H1 (cell line): ENCODE data around the gene NDUFAF3. TPM values are rescaled to one million over a fixed set of nuclear protein-coding genes. Genes with fewer than 3 reads are reported as not detected.

Experiments
- CTCF ChIA-PET: fragments of 300-600 bp; sonication (Branson Sonifier 250); formaldehyde crosslinking; loops from one replicate; lab custom pipeline; 2021; ENCODE audit not compliant: partially characterized antibody; lab: Charles Lee
- POLR2A ChIA-PET: fragments of 300-600 bp; sonication (Branson Sonifier 250); formaldehyde crosslinking; loops from one replicate; lab custom pipeline; 2021; ENCODE audit warnings: inconsistent platforms; ENCODE audit not compliant: partially characterized antibody; lab: Charles Lee
- DNase-seq, 2 experiments: peaks; one replicate each; pipeline versions ENCODE4 v3.0.0 to v3.0.0-alpha.2; 2010 to 2022; ENCODE audit warnings: low spot score in 2 of 2, low read depth in 1 of 2, mixed read lengths in 1 of 2
- FAIRE-seq: peaks from 2 replicates; lab custom pipeline; 2011; peaks lifted over from hg19 to GRCh38; lab: Jason Lieb, UNC
- H2AFZ ChIP-seq: 2 replicates; pipeline ENCODE4 v1.8.1; 2012; ENCODE audit warnings: low read length, inconsistent platforms
- H2AK5ac ChIP-seq: 2 replicates; pipeline ENCODE4 v1.6.1; 2013; ENCODE audit warnings: low read depth, low read length
- H2BK120ac ChIP-seq: replicated peaks from 2 replicates; pipeline ENCODE3; 2013; ENCODE audit warnings: low read depth, low read length, inconsistent platforms
- H2BK12ac ChIP-seq: 2 replicates; pipeline ENCODE4 v1.6.1; 2013; ENCODE audit warnings: low read depth, low read length
- H2BK15ac ChIP-seq: 2 replicates; pipeline ENCODE4 v1.6.1; 2013; ENCODE audit warnings: low read length
- H2BK20ac ChIP-seq: 2 replicates; pipeline ENCODE4 v1.6.1; 2013; ENCODE audit warnings: low read length
- H2BK5ac ChIP-seq: 2 replicates; pipeline ENCODE4 v1.6.1; 2013; ENCODE audit warnings: low read depth, low read length
- H3K14ac ChIP-seq: 2 replicates; pipeline ENCODE4 v1.6.1; 2013; ENCODE audit warnings: inconsistent platforms; ENCODE audit not compliant: insufficient read length
- H3K18ac ChIP-seq: 2 replicates; pipeline ENCODE4 v1.6.1; 2013; ENCODE audit warnings: low read length; ENCODE audit errors: extremely low read depth
- H3K23ac ChIP-seq: 2 replicates; pipeline ENCODE4 v1.6.1; 2013; ENCODE audit warnings: inconsistent platforms; ENCODE audit not compliant: insufficient read length
- H3K23me2 ChIP-seq: 2 replicates; pipeline ENCODE4 v1.6.1; 2013; ENCODE audit warnings: low read depth, low read length
- H3K27ac ChIP-seq: 2 replicates; pipeline ENCODE4 v1.6.1; 2011; ENCODE audit warnings: low read depth, low read length, inconsistent platforms
- H3K27me3 ChIP-seq, 4 experiments: replicated peaks in 1 of 4; 1 replicate in 1 of 4; 2 replicates in 3 of 4; pipeline versions ENCODE4 v1.6.1 to v1.8.1; 2011 to 2013; ENCODE audit warnings: low read length in 3 of 4, mild to moderate bottlenecking in 3 of 4, inconsistent platforms in 2 of 4, mixed read lengths in 2 of 4, moderate library complexity in 1 of 4; ENCODE audit not compliant: control insufficient read depth in 3 of 4, insufficient read depth in 3 of 4; ENCODE audit errors: extremely low read depth in 1 of 4
- H3K36me3 ChIP-seq, 4 experiments: 2 replicates each; pipeline versions ENCODE4 v1.6.1 to v1.8.1; 2011 to 2013; ENCODE audit warnings: mild to moderate bottlenecking in 4 of 4, low read length in 3 of 4, moderate library complexity in 2 of 4, control low read depth in 1 of 4, inconsistent platforms in 1 of 4; ENCODE audit not compliant: insufficient read depth in 4 of 4, control insufficient read depth in 2 of 4
- H3K4ac ChIP-seq: replicated peaks from 2 replicates; pipeline ENCODE3; 2013; ENCODE audit warnings: low read length, low read depth, mixed read lengths, inconsistent platforms; ENCODE audit not compliant: insufficient read length
- H3K4me1 ChIP-seq, 4 experiments: replicated peaks in 1 of 4; 1 replicate in 1 of 4; 2 replicates in 3 of 4; pipeline versions ENCODE4 v1.6.1 to v1.8.1; 2011 to 2013; ENCODE audit warnings: low read length in 3 of 4, inconsistent platforms in 2 of 4, mixed read lengths in 1 of 4; ENCODE audit not compliant: insufficient read depth in 4 of 4, control insufficient read depth in 3 of 4
- H3K4me2 ChIP-seq, 2 experiments: 2 replicates each; pipeline versions ENCODE4 v1.6.1 to v1.8.1; 2011 to 2013; ENCODE audit warnings: low read depth in 2 of 2, low read length in 2 of 2, control low read depth in 1 of 2, inconsistent platforms in 1 of 2, mild to moderate bottlenecking in 1 of 2; ENCODE audit not compliant: insufficient read depth in 1 of 2
- H3K4me3 ChIP-seq, 4 experiments: fragments of 200-600, 300-600 bp in 1 of 4; sonication (generic), shearing (Covaris generic), sonication (Bioruptor Twin) in 1 of 4; 2 replicates each; pipeline versions ENCODE4 v1.5.1 to v1.8.1; 2011 to 2016; ENCODE audit warnings: low read length in 4 of 4, low read depth in 3 of 4, control low read depth in 2 of 4, inconsistent platforms in 2 of 4, mild to moderate bottlenecking in 2 of 4, mixed read lengths in 1 of 4, moderate library complexity in 1 of 4; ENCODE audit not compliant: insufficient read depth in 2 of 4; ENCODE audit errors: extremely low read depth in 1 of 4
- H3K56ac ChIP-seq: replicated peaks from 2 replicates; pipeline ENCODE3; 2013; ENCODE audit warnings: low read depth, mild to moderate bottlenecking, mixed read lengths, low read length, inconsistent platforms; ENCODE audit not compliant: insufficient read length
- H3K79me1 ChIP-seq: 2 replicates; pipeline ENCODE4 v1.6.1; 2013; ENCODE audit warnings: low read depth, low read length, control low read depth
- H3K79me2 ChIP-seq, 2 experiments: 2 replicates each; pipeline versions ENCODE4 v1.6.1 to v1.8.1; 2012 to 2013; ENCODE audit warnings: low read length in 2 of 2, mild to moderate bottlenecking in 2 of 2, inconsistent platforms in 1 of 2; ENCODE audit not compliant: insufficient read depth in 2 of 2, control insufficient read depth in 1 of 2
- H3K9ac ChIP-seq, 4 experiments: replicated peaks in 1 of 4; 1 replicate in 1 of 4; 2 replicates in 3 of 4; pipeline versions ENCODE4 v1.6.1 to v1.8.1; 2011 to 2013; ENCODE audit warnings: low read depth in 3 of 4, low read length in 3 of 4, control low read depth in 2 of 4, mild to moderate bottlenecking in 2 of 4, moderate library complexity in 2 of 4, inconsistent platforms in 1 of 4; ENCODE audit errors: extremely low read depth in 1 of 4
- H3K9me3 ChIP-seq, 2 experiments: 2 replicates each; pipeline versions ENCODE4 v1.6.1 to v1.8.1; 2012 to 2013; ENCODE audit warnings: mild to moderate bottlenecking in 2 of 2, moderate library complexity in 2 of 2, control low read depth in 1 of 2, inconsistent platforms in 1 of 2, low read depth in 1 of 2, low read length in 1 of 2, mixed read lengths in 1 of 2; ENCODE audit not compliant: insufficient read depth in 2 of 2
- H4K20me1 ChIP-seq, 2 experiments: replicated peaks in 1 of 2; 2 replicates each; pipeline versions ENCODE3 to v1.8.1; 2011 to 2013; ENCODE audit warnings: inconsistent platforms in 2 of 2, low read length in 2 of 2, mild to moderate bottlenecking in 1 of 2; ENCODE audit not compliant: insufficient read depth in 2 of 2, control insufficient read depth in 1 of 2
- H4K5ac ChIP-seq: 2 replicates; pipeline ENCODE4 v1.6.1; 2013; ENCODE audit warnings: low read length, low read depth, mixed read lengths, inconsistent platforms; ENCODE audit not compliant: insufficient read length
- H4K8ac ChIP-seq: 2 replicates; pipeline ENCODE4 v1.8.0; 2013; ENCODE audit warnings: mild to moderate bottlenecking, moderate library complexity, low read length, inconsistent platforms; ENCODE audit not compliant: insufficient read depth; ENCODE audit errors: extremely low read depth
- H4K91ac ChIP-seq: replicated peaks from 2 replicates; pipeline ENCODE3; 2013; ENCODE audit warnings: low read length, mixed read lengths, inconsistent platforms; ENCODE audit not compliant: insufficient read length
- CREB1 ChIP-seq: IDR thresholded peaks from 2 replicates; pipeline ENCODE4 v1.6.1; 2012; ENCODE audit warnings: inconsistent platforms
- EP300 ChIP-seq, 2 experiments: IDR thresholded peaks; 1 replicate in 1 of 2; 2 replicates in 1 of 2; pipeline ENCODE4 v1.6.1; 2011 to 2012; ENCODE audit warnings: low read depth in 2 of 2, low read length in 2 of 2, mild to moderate bottlenecking in 2 of 2, borderline replicate concordance in 1 of 2, inconsistent platforms in 1 of 2, moderate library complexity in 1 of 2
- GTF2F1 ChIP-seq: IDR thresholded peaks from 2 replicates; pipeline ENCODE4 v1.6.1; 2012; ENCODE audit warnings: low read depth, low read length, improper control_type of control experiment, borderline replicate concordance
- JUND ChIP-seq: IDR thresholded peaks from 2 replicates; pipeline ENCODE4 v1.6.1; 2011; ENCODE audit warnings: mild to moderate bottlenecking, improper control_type of control experiment, low read length
- POLR2AphosphoS5 ChIP-seq: IDR thresholded peaks from 2 replicates; pipeline ENCODE4 v1.6.1; 2011; ENCODE audit warnings: low read depth, low read length
- SP1 ChIP-seq: IDR thresholded peaks from 2 replicates; pipeline ENCODE4 v1.6.1; 2011; ENCODE audit warnings: low read depth, low read length
- SP2 ChIP-seq: IDR thresholded peaks from 2 replicates; pipeline ENCODE4 v1.6.1; 2012; ENCODE audit warnings: mild to moderate bottlenecking, low read length, inconsistent platforms
- SP4 ChIP-seq: IDR thresholded peaks from 2 replicates; pipeline ENCODE4 v1.6.1; 2012; ENCODE audit warnings: low read length, inconsistent platforms
- SUZ12 ChIP-seq: fragments of 200-600 bp; sonication (generic); IDR thresholded peaks from 2 replicates; pipeline ENCODE4 v1.6.1; 2012; ENCODE audit warnings: mild to moderate bottlenecking, inconsistent platforms, low read length, moderate library complexity, mixed read lengths
- TAF1 ChIP-seq: IDR thresholded peaks from 2 replicates; pipeline ENCODE4 v1.6.1; 2011; ENCODE audit warnings: mild to moderate bottlenecking, low read depth, low read length
- YY1 ChIP-seq: IDR thresholded peaks from 2 replicates; pipeline ENCODE4 v1.6.1; 2011; ENCODE audit warnings: low read depth, mild to moderate bottlenecking, low read length
- WGBS, 2 experiments: shearing (Covaris generic) in 1 of 2; methylation state at CpG; one replicate each; pipeline versions ENCODE4 v1.1.6 to v1.1.7; 2013 to 2015; ENCODE audit warnings: low lambda C conversion rate in 2 of 2, mixed read lengths in 2 of 2, inconsistent platforms in 1 of 2, low coverage in 1 of 2, missing lambda C conversion rate in 1 of 2; ENCODE audit not compliant: insufficient replicate concordance in 2 of 2, insufficient coverage in 1 of 2, insufficient read length in 1 of 2; ENCODE audit errors: extremely low coverage in 1 of 2, missing lambda C conversion rate in 1 of 2; 5-methylcytosine and 5-hydroxymethylcytosine counted together
- polyA plus RNA-seq, 7 experiments: library from polyadenylated mRNA; depleted of rRNA in 3 of 7; stranded (reverse) in 5 of 7; unstranded in 2 of 7; fragments of >200 nt in 5 of 7; fragments of 200-250 nt in 2 of 7; gene quantifications; 1 replicate in 5 of 7; 2 replicates in 1 of 7; 4 replicates in 1 of 7; pipeline versions ENCODE4 v1.2.1 to v1.2.3, GENCODE V29; 2011 to 2013; ENCODE audit warnings: missing spikeins in 2 of 7, mixed read lengths in 2 of 7
- total RNA-seq: library from RNA; stranded (reverse); fragmentation: NEBNext Ultra II Directional; extraction: Animal tissue kit (Norgen Biotek cat#: 25700); gene quantifications from 2 replicates; pipeline ENCODE4 v1.2.1, GENCODE V29; 2021

Gene NDUFAF3
- total and polyA plus RNA-seq, 2 of the 8 experiments (the other 6 are each of a cell fraction or from before 2014, with no cell fraction given): 27.8 to 45.5 TPM

- CTCF ChIA-PET: interaction anchor here (0.8 to 19.9 kb wide), 5 partner anchors 10 to 591 kb away, joined by 3 to 467 read pairs (median 4); partner anchors contain the start of genes DALRD3, NDUFAF3 and WDR6
- H3K27me3 ChIP-seq: no peaks in the 10 kb centered on the region
- H2BK20ac ChIP-seq: no peak overlapping the region
- no peak overlapping the region for H3K23ac ChIP-seq
- peak overlapping the region; percentile 97 for H4K5ac ChIP-seq
- H3K14ac ChIP-seq: no peak overlapping the region
- peak overlapping the region; percentile 77 for H3K56ac ChIP-seq
- FAIRE-seq: no peak
- H3K79me2 ChIP-seq: peaks cover 0 to 21% of the 10 kb centered on the region in 2 experiments; a peak in 2 of 4 replicates
- H3K23me2 ChIP-seq: peaks cover 20% of the 10 kb centered on the region
- peak overlapping the region; percentile 93 for H3K18ac ChIP-seq
- peaks cover 7 to 17% (median 10%) of the 10 kb centered on the region in 4 experiments; a peak in 5 of 7 replicates for H3K4me1 ChIP-seq
- H2AK5ac ChIP-seq: no peak overlapping the region; the same call in 1 of the 2 replicates
- H4K8ac ChIP-seq: peak overlapping the region; percentile 85
- peak in 1 of 2 experiments; percentile 72 for DNase-seq
- no peaks in the 10 kb centered on the region for H3K9me3 ChIP-seq
- peak overlapping the region; percentile 66 to 83 (median 76) for H3K4me3 ChIP-seq
- no peaks in the 10 kb centered on the region; the same call in 1 of the 2 replicates for H3K79me1 ChIP-seq
- peak overlapping the region; percentile 84 to 94 for H3K4me2 ChIP-seq
- H4K91ac ChIP-seq: peak overlapping the region; percentile 92
- peak overlapping the region; percentile 52 to 89 (median 84) for H3K9ac ChIP-seq
- H3K36me3 ChIP-seq: peaks cover 0 to 3% (median under 1%) of the 10 kb centered on the region in 4 experiments; a peak in 2 of 8 replicates
- peak overlapping the region; percentile 94 for H3K4ac ChIP-seq
- peak overlapping the region; percentile 87; the same call in 1 of the 2 replicates for H2BK5ac ChIP-seq
- H4K20me1 ChIP-seq: peaks cover 3% of the 10 kb centered on the region in 2 experiments
- H2BK15ac ChIP-seq: no peak overlapping the region
- H2BK120ac ChIP-seq: peak overlapping the region; percentile 62
- peak overlapping the region; percentile 87 for H3K27ac ChIP-seq
- H2BK12ac ChIP-seq: peak overlapping the region; percentile 46; the same call in 1 of the 2 replicates
- 11% methylated on average over 31 of the region's 40 CpGs; no CpG with 5 or more reads in 1 of the 2 experiments for WGBS, 2 experiments
- H2AFZ ChIP-seq: peak overlapping the region; percentile 36; the same call in 1 of the 2 replicates
- POLR2A ChIA-PET: interaction anchor here (0.6 to 38.8 kb wide), 9 partner anchors 8 to 329 kb away, joined by 3 to 1518 read pairs (median 4); partner anchors contain the start of genes CELSR3, DALRD3, IMPDH2 and NDUFAF3
- TF ChIP-seq TAF1: peak; percentile 60; the same call in 1 of the 2 replicates
- TF ChIP-seq JUND: no peak
- TF ChIP-seq SP1: no peak
- TF ChIP-seq SUZ12: no peak
- 0 out of 2 replicates have a peak, but pooled peaks have one; percentile 40 for TF ChIP-seq SP4
- TF ChIP-seq SP2: no peak
- peak; percentile 35; the same call in 1 of the 2 replicates for TF ChIP-seq POLR2AphosphoS5
- no peak for TF ChIP-seq CREB1
- no peak for TF ChIP-seq GTF2F1
- TF ChIP-seq YY1: peak; percentile 92
- no peak for TF ChIP-seq EP300 (IDR thresholded peaks at IDR 0.05; ENCODE audit: borderline replicate concordance in 1 of 2, low read depth in 2 of 2, low read length in 2 of 2)
These were observed 31.1 kb upstream of the NDUFAF3 start for GRCh38 chr3:48990636-48991469.
